Inferior parietal cortex (tissue), 1 donor: ENCODE data around the gene FAM20C.

ENCODE experiments used
- DNase-seq: peaks from one replicate; pipeline ENCODE4 v3.0.0-alpha.2; 2016; ENCODE audit errors: extremely low spot score

The FAM20C gene

GRCh38 chr7:191981-192649 lies at the start of gene FAM20C:
TSS of gene FAM20C (plus strand) at chr7:192571. CDS start at chr7:193200, 629 bp downstream.
- peak; percentile 78 for DNase-seq

GRCh38 chr7:143145-143751 lies 49.1 kb upstream of the FAM20C start:
- DNase-seq, result no peak

- DNase-seq, result no peak
Observed at GRCh38 chr7:143811-144453, 48.4 kb upstream of the FAM20C start.

- DNase-seq, result no peak
Observed at GRCh38 chr7:144454-144826, 47.9 kb upstream of the FAM20C start.

- DNase-seq, result no peak
Observed at GRCh38 chr7:145863-146262, 46.5 kb upstream of the FAM20C start.

GRCh38 chr7:148543-148931 lies 43.8 kb upstream of the FAM20C start:
- no peak for DNase-seq

GRCh38 chr7:148932-149790 lies 43.2 kb upstream of the FAM20C start:
- DNase-seq, result peak; percentile 99

GRCh38 chr7:149791-150636 lies 42.4 kb upstream of the FAM20C start:
- no peak for DNase-seq

- no peak for DNase-seq
Observed at GRCh38 chr7:150811-151221, 41.6 kb upstream of the FAM20C start.

GRCh38 chr7:151346-152050 lies 40.9 kb upstream of the FAM20C start:
- DNase-seq, result no peak

- DNase-seq, result no peak
Observed at GRCh38 chr7:152702-153391, 39.5 kb upstream of the FAM20C start.

- DNase-seq, result no peak
Observed at GRCh38 chr7:153604-154003, 38.8 kb upstream of the FAM20C start.

GRCh38 chr7:154096-154799 lies 38.1 kb upstream of the FAM20C start:
- peak; percentile 47 for DNase-seq

- DNase-seq, result no peak
Observed at GRCh38 chr7:155469-155900, 36.9 kb upstream of the FAM20C start.

- DNase-seq, result no peak
Observed at GRCh38 chr7:156111-157007, 36.0 kb upstream of the FAM20C start.

- no peak for DNase-seq
Observed at GRCh38 chr7:157008-157310, 35.4 kb upstream of the FAM20C start.

GRCh38 chr7:157771-158625 lies 34.4 kb upstream of the FAM20C start:
- DNase-seq, result no peak

- DNase-seq, result no peak
Observed at GRCh38 chr7:158771-159170, 33.6 kb upstream of the FAM20C start.
